ENCODE measurements around the gene DHX32.

The DHX32 gene

GRCh38 chr10:125886914-125887512, 5.9 kb upstream of the DHX32 start:
- no peaks in the 10 kb centered on the region for H3K4me1 Mint-ChIP-seq
- ATAC-seq (replicated peaks; ENCODE audit: extremely low read depth, poor library complexity, severe bottlenecking) (no peak), DNase-seq (ENCODE audit: low spot score in 2 of 2) (no peak)
- H3K36me3 Mint-ChIP-seq (ENCODE audit: insufficient read depth) = no peaks in the 10 kb centered on the region
- H3K9me3 Mint-ChIP-seq = no peaks in the 10 kb centered on the region
- H3K4me3 Mint-ChIP-seq = no peak overlapping the region
- no peak overlapping the region for H3K27ac Mint-ChIP-seq (ENCODE audit: low read depth)
- H3K27me3 Mint-ChIP-seq = peaks cover 3% of the 10 kb centered on the region

GRCh38 chr10:125883211-125883610, 2.1 kb upstream of the DHX32 start:
- peaks cover 29% of the 10 kb centered on the region for H3K27me3 Mint-ChIP-seq
- ATAC-seq (replicated peaks; ENCODE audit: extremely low read depth, poor library complexity, severe bottlenecking) (no peak), DNase-seq (ENCODE audit: low spot score in 2 of 2) (no peak)
- H3K9me3 Mint-ChIP-seq = no peaks in the 10 kb centered on the region
- no peak overlapping the region for H3K27ac Mint-ChIP-seq (ENCODE audit: low read depth)
- no peaks in the 10 kb centered on the region for H3K4me1 Mint-ChIP-seq
- H3K36me3 Mint-ChIP-seq (ENCODE audit: insufficient read depth) = peaks cover 6% of the 10 kb centered on the region
- H3K4me3 Mint-ChIP-seq = no peak overlapping the region

- no peak for ATAC-seq (replicated peaks; ENCODE audit: extremely low read depth, poor library complexity, severe bottlenecking)
- Mint-ChIP-seq H3K4me1 (no peaks in the 10 kb centered on the region), H3K36me3 (ENCODE audit: insufficient read depth) (peaks cover 6% of the 10 kb centered on the region), H3K27me3 (peaks cover 29% of the 10 kb centered on the region), H3K9me3 (no peaks in the 10 kb centered on the region), H3K27ac (ENCODE audit: low read depth) (no peak overlapping the region), H3K4me3 (no peak overlapping the region)
- DNase-seq (ENCODE audit: low spot score in 2 of 2) = no peak
Measured at GRCh38 chr10:125882596-125882995, 1.5 kb upstream of the DHX32 start.

- Mint-ChIP-seq H3K4me3 (no peak overlapping the region), H3K36me3 (ENCODE audit: insufficient read depth) (peaks cover 6% of the 10 kb centered on the region), H3K27ac (ENCODE audit: low read depth) (no peak overlapping the region), H3K27me3 (peaks cover 29% of the 10 kb centered on the region), H3K9me3 (no peaks in the 10 kb centered on the region), H3K4me1 (no peaks in the 10 kb centered on the region)
- DNase-seq (ENCODE audit: low spot score in 2 of 2) = no peak
- no peak for ATAC-seq (replicated peaks; ENCODE audit: extremely low read depth, poor library complexity, severe bottlenecking)
Measured at GRCh38 chr10:125880719-125881118, 373 bp downstream of the DHX32 start.

- Mint-ChIP-seq H3K27me3 (peaks cover 29% of the 10 kb centered on the region), H3K36me3 (ENCODE audit: insufficient read depth) (peaks cover 6% of the 10 kb centered on the region), H3K4me1 (no peaks in the 10 kb centered on the region), H3K4me3 (no peak overlapping the region), H3K9me3 (no peaks in the 10 kb centered on the region), H3K27ac (ENCODE audit: low read depth) (no peak overlapping the region)
- DNase-seq (ENCODE audit: low spot score in 2 of 2) (no peak), ATAC-seq (replicated peaks; ENCODE audit: extremely low read depth, poor library complexity, severe bottlenecking) (no peak)
Measured at GRCh38 chr10:125878957-125879835, 1.9 kb downstream of the DHX32 start.

GRCh38 chr10:125871338-125871737, 9.8 kb downstream of the DHX32 start:
- H3K27me3 Mint-ChIP-seq = peaks cover 5% of the 10 kb centered on the region

GRCh38 chr10:125868372-125868975, 12.6 kb downstream of the DHX32 start:
- Mint-ChIP-seq H3K36me3 (ENCODE audit: insufficient read depth) (no peaks in the 10 kb centered on the region), H3K27me3 (peaks cover 14% of the 10 kb centered on the region), H3K4me1 (no peaks in the 10 kb centered on the region), H3K9me3 (no peaks in the 10 kb centered on the region), H3K4me3 (no peak overlapping the region), H3K27ac (ENCODE audit: low read depth) (no peak overlapping the region)
- no peak for DNase-seq (ENCODE audit: low spot score in 2 of 2)
- no peak for ATAC-seq (replicated peaks; ENCODE audit: extremely low read depth, poor library complexity, severe bottlenecking)

More at GRCh38 chr10:125871338-125871737, 9.8 kb downstream of the DHX32 start:
- ATAC-seq (replicated peaks; ENCODE audit: extremely low read depth, poor library complexity, severe bottlenecking) (no peak), DNase-seq (ENCODE audit: low spot score in 2 of 2) (no peak)
- H3K36me3 Mint-ChIP-seq (ENCODE audit: insufficient read depth) = no peaks in the 10 kb centered on the region
- no peak overlapping the region for H3K4me3 Mint-ChIP-seq
- no peaks in the 10 kb centered on the region for H3K4me1 Mint-ChIP-seq
- no peak overlapping the region for H3K27ac Mint-ChIP-seq (ENCODE audit: low read depth)
- H3K9me3 Mint-ChIP-seq = no peaks in the 10 kb centered on the region

GRCh38 chr10:125866421-125867029, 14.6 kb downstream of the DHX32 start:
- H3K27ac Mint-ChIP-seq (ENCODE audit: low read depth) = no peak overlapping the region
- peaks cover 14% of the 10 kb centered on the region for H3K27me3 Mint-ChIP-seq
- no peaks in the 10 kb centered on the region for H3K9me3 Mint-ChIP-seq
- DNase-seq (ENCODE audit: low spot score in 2 of 2) (no peak), ATAC-seq (replicated peaks; ENCODE audit: extremely low read depth, poor library complexity, severe bottlenecking) (no peak)
- no peak overlapping the region for H3K4me3 Mint-ChIP-seq
- no peaks in the 10 kb centered on the region for H3K36me3 Mint-ChIP-seq (ENCODE audit: insufficient read depth)
- H3K4me1 Mint-ChIP-seq = no peaks in the 10 kb centered on the region

- Mint-ChIP-seq H3K9me3 (no peaks in the 10 kb centered on the region), H3K27ac (ENCODE audit: low read depth) (no peak overlapping the region), H3K36me3 (ENCODE audit: insufficient read depth) (no peaks in the 10 kb centered on the region), H3K27me3 (peaks cover 14% of the 10 kb centered on the region), H3K4me1 (no peaks in the 10 kb centered on the region), H3K4me3 (no peak overlapping the region)
- DNase-seq (ENCODE audit: low spot score in 2 of 2) = no peak
- ATAC-seq (replicated peaks; ENCODE audit: extremely low read depth, poor library complexity, severe bottlenecking) = no peak
Measured at GRCh38 chr10:125865120-125865519, 16.0 kb downstream of the DHX32 start.

GRCh38 chr10:125859128-125859817, 21.8 kb downstream of the DHX32 start:
- no peak overlapping the region for H3K27ac Mint-ChIP-seq (ENCODE audit: low read depth)
- DNase-seq (ENCODE audit: low spot score in 2 of 2) (no peak), ATAC-seq (replicated peaks; ENCODE audit: extremely low read depth, poor library complexity, severe bottlenecking) (no peak)
- H3K9me3 Mint-ChIP-seq = no peaks in the 10 kb centered on the region
- no peak overlapping the region for H3K4me3 Mint-ChIP-seq
- no peaks in the 10 kb centered on the region for H3K27me3 Mint-ChIP-seq
- no peaks in the 10 kb centered on the region for H3K4me1 Mint-ChIP-seq
- H3K36me3 Mint-ChIP-seq (ENCODE audit: insufficient read depth) = peaks cover 2% of the 10 kb centered on the region

- H3K27me3 Mint-ChIP-seq = no peaks in the 10 kb centered on the region
Measured at GRCh38 chr10:125857185-125857760, 23.8 kb downstream of the DHX32 start.

GRCh38 chr10:125852487-125852886, 28.6 kb downstream of the DHX32 start:
- peaks cover 2% of the 10 kb centered on the region for H3K36me3 Mint-ChIP-seq (ENCODE audit: insufficient read depth)
- no peak overlapping the region for H3K4me3 Mint-ChIP-seq
- H3K27me3 Mint-ChIP-seq = no peaks in the 10 kb centered on the region
- no peaks in the 10 kb centered on the region for H3K9me3 Mint-ChIP-seq
- ATAC-seq (replicated peaks; ENCODE audit: extremely low read depth, poor library complexity, severe bottlenecking) (no peak), DNase-seq (ENCODE audit: low spot score in 2 of 2) (no peak)
- H3K4me1 Mint-ChIP-seq = no peaks in the 10 kb centered on the region
- H3K27ac Mint-ChIP-seq (ENCODE audit: low read depth) = no peak overlapping the region

More at GRCh38 chr10:125857185-125857760, 23.8 kb downstream of the DHX32 start:
- no peak for DNase-seq (ENCODE audit: low spot score in 2 of 2)
- H3K27ac Mint-ChIP-seq (ENCODE audit: low read depth) = no peak overlapping the region
- H3K4me3 Mint-ChIP-seq = no peak overlapping the region
- peaks cover 2% of the 10 kb centered on the region for H3K36me3 Mint-ChIP-seq (ENCODE audit: insufficient read depth)
- H3K9me3 Mint-ChIP-seq = no peaks in the 10 kb centered on the region
- H3K4me1 Mint-ChIP-seq = no peaks in the 10 kb centered on the region
- no peak for ATAC-seq (replicated peaks; ENCODE audit: extremely low read depth, poor library complexity, severe bottlenecking)

Measured in central memory CD8-positive, alpha-beta T cell (primary cell).